ENCODE results near the gene KREMEN1. TPM values are rescaled to one million over a fixed set of nuclear protein-coding genes. Genes with fewer than 3 reads are reported as not detected.

The KREMEN1 gene
- total RNA-seq, 1 donor from 2014 or later: 23.3 TPM

- Histone ChIP-seq H3K27me3 (no peaks in the 10 kb centered on the region), H3K36me3 (no peaks in the 10 kb centered on the region), H3K4me3 (no peak overlapping the region), H3K27ac (no peak overlapping the region), H3K4me1 (peaks cover 3% of the 10 kb centered on the region), H3K9me3 (no peaks in the 10 kb centered on the region)
- DNase-seq: no peak
- no peak for ATAC-seq
- intact Hi-C loops (cut with DNase I): no loop called here
- TF ChIP-seq CTCF (IDR thresholded peaks at IDR 0.05): no peak
Measured at GRCh38 chr22:29134448-29134847, 61.6 kb downstream of the KREMEN1 start.

GRCh38 chr22:29136782-29137700 lies 64.2 kb downstream of the KREMEN1 start:
- no peak overlapping the region for H3K4me3 ChIP-seq
- no peaks in the 10 kb centered on the region for H3K27me3 ChIP-seq
- TF ChIP-seq CTCF (IDR thresholded peaks at IDR 0.05): no peak
- intact Hi-C loops (cut with DNase I): no loop called here
- no peaks in the 10 kb centered on the region for H3K9me3 ChIP-seq
- H3K27ac ChIP-seq: no peak overlapping the region
- peaks cover 6% of the 10 kb centered on the region for H3K36me3 ChIP-seq
- H3K4me1 ChIP-seq: peaks cover 9% of the 10 kb centered on the region
- ATAC-seq: no peak
- DNase-seq: no peak

GRCh38 chr22:29138556-29139305 lies 65.9 kb downstream of the KREMEN1 start:
- TF ChIP-seq CTCF (IDR thresholded peaks at IDR 0.05): no peak
- H3K9me3 ChIP-seq: no peaks in the 10 kb centered on the region
- ATAC-seq (no peak), DNase-seq (no peak)
- no peaks in the 10 kb centered on the region for H3K27me3 ChIP-seq
- peaks cover 9% of the 10 kb centered on the region for H3K4me1 ChIP-seq
- no peak overlapping the region for H3K27ac ChIP-seq
- intact Hi-C loops (cut with DNase I): no loop called here
- no peak overlapping the region for H3K4me3 ChIP-seq
- H3K36me3 ChIP-seq: peaks cover 10% of the 10 kb centered on the region

GRCh38 chr22:29139965-29140782 lies 67.3 kb downstream of the KREMEN1 start:
- H3K27ac ChIP-seq: peak overlapping the region; percentile 9
- no peaks in the 10 kb centered on the region for H3K27me3 ChIP-seq
- peaks cover 10% of the 10 kb centered on the region for H3K36me3 ChIP-seq
- no peak overlapping the region for H3K4me3 ChIP-seq
- intact Hi-C loops (cut with DNase I): no loop called here
- no peak for TF ChIP-seq CTCF (IDR thresholded peaks at IDR 0.05)
- ATAC-seq (peak; percentile 66), DNase-seq (no peak)
- no peaks in the 10 kb centered on the region for H3K9me3 ChIP-seq
- H3K4me1 ChIP-seq: peaks cover 18% of the 10 kb centered on the region

- Histone ChIP-seq H3K36me3 (peaks cover 10% of the 10 kb centered on the region), H3K27ac (peak overlapping the region; percentile 9)
Measured at GRCh38 chr22:29141078-29141688, 68.3 kb downstream of the KREMEN1 start.

More at GRCh38 chr22:29141078-29141688, 68.3 kb downstream of the KREMEN1 start:
- DNase-seq (no peak), ATAC-seq (no peak)
- H3K4me3 ChIP-seq: no peak overlapping the region
- no peaks in the 10 kb centered on the region for H3K27me3 ChIP-seq
- TF ChIP-seq CTCF (IDR thresholded peaks at IDR 0.05): no peak
- no peaks in the 10 kb centered on the region for H3K9me3 ChIP-seq
- peaks cover 21% of the 10 kb centered on the region for H3K4me1 ChIP-seq
- intact Hi-C loops (cut with DNase I): no loop called here

All from upper lobe of right lung (tissue), 1 donor.